ENCODE data around the gene PCBP3.
"Not testable (repeated sequence)": the region's sequence is repeated elsewhere in the genome, so short reads cannot be mapped to it uniquely, and the experiment has no call there.

Gene PCBP3

DNA sequence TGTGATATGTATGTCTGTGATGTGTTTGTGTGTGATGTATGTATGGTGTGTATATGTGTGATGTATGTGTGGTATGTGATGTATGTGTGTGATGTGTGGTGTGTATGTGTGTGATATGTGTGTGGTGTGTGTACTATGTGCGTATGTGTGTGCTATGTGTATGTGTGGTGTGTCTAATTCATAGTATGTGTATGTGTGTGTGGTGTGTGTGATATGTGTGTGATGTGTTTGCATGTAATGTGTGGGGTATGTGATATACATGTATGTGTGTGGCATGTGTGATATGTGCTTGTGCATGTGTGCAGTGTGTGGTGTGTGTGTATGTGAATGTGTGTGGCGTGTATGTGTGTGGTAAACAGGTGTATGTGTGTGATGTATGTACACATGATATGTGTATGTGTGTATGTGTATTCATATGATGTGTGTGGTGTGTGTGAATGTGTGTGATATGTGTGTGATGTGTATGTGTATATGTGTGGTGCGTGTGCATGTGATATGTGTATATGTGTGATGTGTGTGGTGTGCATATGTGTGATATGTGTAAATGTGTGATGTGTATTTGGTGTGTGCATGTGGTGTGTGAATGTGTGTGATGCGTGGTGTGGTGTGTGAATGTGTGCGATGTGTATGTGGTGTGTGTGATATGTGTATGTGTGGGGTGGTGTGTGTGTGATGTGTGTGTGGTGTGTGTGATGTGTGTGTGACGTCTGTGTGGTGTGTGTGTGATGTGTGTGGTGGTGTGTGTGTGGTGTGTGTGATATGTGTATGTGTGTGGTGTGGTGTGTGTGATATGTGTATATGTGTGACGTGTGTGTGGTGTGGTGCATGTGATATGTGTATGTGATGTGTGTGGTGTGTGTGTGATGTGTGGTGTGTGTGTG is 8.0 kb upstream of the PCBP3 start:
- no peak for DNase-seq (ENCODE audit: low read depth in 2 of 2)

DNA sequence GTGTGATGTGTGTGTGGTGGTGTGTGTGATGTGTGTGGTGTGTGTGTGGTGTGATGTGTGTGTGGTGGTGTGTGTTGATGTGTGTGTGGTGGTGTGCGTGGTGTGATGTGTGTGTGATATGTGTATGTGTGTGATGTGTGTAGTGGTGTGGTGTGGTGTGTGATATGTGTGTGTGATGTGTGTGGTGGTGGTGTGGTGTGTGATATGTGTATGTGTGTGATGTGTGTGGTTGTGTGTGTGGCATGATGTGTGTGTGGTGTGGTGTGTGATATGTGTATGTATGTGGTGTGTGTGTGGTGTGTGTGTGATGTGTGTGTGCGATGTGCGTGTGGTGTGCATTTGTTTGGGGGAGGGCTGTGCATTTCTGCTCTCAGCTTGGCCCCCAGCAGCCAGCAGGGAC is 7.1 kb upstream of the PCBP3 start:
- no peak for DNase-seq (ENCODE audit: low read depth in 2 of 2)

DNA sequence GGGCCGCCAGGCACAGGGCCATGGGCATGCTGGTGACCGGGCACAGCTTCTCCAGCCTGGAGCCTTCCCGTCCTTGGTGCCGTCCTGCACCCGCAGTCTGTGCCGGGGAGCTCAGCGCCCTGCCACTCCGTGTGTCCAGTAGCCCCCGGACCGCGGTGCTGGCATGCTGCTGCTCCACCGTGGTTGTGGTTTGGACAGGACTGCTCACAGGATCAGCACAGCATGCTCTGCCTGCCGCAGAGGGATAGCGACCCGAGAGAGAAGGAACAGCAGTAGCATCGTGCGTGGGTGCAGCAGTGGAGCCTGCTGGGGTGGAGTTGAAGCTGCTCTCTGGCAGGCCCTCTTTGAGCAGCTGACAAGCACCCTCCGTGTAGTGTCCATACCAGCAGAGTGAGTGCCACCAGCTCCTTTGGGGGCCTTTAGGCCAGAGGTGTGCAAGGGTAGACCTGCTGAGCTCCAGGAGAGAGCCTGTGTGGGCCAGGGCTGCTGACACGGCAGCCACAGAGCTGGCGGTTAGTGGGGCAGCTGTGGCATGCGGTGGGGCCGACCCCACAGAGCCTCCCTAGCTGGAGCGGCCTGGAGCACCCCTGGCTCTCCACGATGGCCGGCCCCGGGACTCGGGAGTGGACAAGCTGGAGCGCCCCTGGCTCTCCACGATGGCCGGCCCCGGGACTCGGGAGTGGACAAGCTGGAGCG is 6.4 kb upstream of the PCBP3 start:
- DNase-seq (ENCODE audit: low read depth in 2 of 2), result no peak

DNA sequence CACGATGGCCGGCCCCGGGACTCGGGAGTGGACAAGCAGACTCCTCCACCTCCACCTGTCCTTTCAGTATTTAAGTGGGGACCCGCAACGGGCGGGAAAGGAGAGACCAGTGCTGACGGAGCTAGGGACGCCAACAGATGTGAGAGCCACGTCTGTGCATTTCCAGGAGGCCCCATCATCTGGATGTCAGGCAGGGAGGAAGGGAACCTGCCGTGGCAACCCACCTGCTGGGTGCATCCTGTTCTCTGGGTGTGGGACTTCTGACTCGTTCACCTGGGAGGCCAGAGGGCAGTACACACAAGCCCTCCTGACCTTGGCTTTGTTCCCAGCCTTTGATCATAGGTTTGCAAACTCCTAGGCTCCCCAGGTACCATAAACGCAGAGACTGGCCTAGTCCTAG is 5.6 kb upstream of the PCBP3 start:
- DNase-seq (ENCODE audit: low read depth in 2 of 2), result no peak

DNA sequence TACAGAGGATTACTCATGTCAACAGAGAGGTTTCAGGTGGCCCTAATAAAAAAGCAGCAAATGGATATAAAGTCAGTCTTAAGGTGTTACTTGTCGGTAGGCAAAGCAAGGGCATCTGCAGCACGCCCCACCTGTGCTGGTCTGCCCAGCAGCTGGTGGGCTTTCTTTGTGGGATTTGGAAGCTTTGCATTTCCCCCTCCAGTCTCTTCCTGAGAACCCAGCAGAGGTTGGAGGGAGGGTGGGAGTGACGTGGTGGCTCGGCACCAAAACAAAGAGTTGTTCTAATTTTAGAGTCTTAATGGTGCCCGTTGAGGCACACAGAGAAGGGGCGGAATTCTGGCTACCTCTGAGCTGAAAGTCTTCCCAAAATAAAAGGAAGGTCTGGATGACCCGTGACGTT is 4.8 kb upstream of the PCBP3 start:
- DNase-seq (ENCODE audit: low read depth in 2 of 2), result no peak

DNA sequence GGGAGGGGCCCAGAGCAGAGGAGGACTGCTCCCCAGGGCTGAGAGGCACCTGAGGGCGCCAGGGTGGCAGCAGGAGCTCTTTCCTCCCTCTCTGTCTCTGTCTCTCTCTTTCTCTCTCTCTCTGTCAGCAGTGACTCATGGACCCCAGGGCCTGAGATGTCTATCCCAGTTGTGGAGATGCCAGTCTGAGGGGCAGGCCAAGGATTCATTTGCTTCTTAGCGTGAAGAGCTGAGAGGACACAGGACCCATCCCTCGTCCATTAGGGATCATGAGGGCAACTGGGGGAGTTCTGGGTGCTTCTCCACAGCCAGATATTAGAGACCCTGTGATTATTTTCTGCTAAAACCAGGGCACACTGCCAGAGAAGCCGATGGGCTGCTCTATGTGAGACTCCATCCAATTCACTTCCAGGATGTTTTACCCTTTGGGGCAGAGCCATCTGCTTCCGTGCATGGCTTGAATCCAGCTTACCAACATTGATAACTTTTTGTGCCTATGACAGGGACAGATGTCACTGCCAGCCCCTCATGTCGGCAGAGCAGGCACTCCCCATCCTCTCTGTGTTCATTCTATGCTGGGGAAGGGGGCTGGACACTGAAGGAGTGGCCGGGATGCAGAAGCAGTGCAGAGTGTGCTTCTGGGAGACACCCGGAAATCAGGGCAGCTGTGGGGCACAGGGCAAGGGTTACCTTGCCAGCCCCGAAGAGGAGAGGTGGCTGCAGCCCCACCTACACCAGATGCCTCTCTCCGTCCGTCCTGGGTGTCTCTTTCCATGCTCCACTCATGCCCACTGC is 4.1 kb upstream of the PCBP3 start:
- no peak for DNase-seq (ENCODE audit: low read depth in 2 of 2)

DNA sequence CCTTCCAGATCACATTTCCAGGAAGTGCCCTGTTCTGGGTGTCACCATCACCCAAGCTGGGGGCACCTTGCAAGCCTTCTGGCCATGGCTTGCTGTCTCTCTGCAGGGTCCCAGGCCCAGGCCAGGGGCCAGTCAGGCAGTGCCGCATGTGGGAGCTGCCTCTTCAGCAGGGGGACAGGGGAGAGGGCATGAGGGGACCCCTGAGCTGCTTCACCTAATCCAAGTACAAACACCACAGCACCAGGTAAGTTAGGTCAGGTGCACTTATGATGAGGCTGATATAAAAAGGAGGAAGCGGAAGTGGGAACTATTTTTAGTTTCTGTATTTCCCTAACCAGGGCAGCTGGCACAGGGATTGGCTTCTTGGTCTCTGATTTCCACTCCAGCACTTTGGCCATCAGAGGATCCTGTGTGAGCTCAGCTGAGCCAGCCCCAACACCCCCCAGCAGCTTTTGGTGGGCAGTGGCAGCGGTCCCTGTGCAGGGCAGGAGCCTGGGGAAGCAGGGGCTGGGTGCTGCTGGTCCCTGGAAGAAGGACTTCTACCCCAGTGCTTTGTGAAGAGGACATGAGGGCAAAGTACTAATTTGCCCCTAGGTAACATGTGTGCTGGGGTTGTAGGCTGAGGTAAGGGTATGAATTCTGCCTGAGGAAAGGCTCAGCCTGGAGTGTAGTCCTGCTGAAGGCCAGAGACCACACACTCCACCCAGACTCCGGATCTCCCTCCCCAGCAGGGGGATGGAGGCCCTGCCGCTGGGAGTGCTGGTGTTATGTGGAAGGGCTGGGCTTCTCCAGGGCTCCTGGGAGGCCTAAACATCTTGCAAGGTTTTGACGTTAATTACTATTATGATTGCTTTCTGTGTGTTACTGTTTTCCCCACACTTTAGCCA is 3.3 kb upstream of the PCBP3 start:
- no peak for DNase-seq (ENCODE audit: low read depth in 2 of 2)

DNA sequence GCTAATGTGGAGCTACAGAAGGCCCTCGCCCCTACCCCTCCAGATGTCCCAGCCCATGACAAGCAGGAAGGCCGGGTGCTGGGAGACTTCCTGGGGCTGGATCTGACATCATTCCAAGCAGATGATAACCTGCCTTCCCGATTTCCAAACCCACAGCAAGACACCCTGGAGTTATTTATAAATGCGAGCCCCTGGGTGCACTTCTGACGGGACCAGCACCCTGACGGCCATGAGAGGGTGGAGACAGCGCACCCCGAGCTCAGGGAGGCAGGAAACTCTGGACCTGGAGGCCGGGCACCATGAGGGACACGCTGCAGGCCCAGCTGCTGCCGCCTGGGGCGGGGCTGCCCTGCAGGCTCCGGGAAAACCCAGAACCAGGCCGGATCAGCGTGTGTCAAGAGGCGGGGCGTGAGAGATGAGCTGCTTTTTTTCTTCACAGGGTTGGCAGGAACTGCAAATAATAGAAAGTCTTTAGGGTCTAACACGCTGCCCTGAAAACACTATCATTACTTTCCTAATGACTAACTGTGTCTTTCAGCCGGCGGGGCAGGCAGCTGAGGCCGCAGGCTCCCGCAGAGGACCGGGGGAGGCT is 2.5 kb upstream of the PCBP3 start:
- no peak for DNase-seq (ENCODE audit: low read depth in 2 of 2)

DNA sequence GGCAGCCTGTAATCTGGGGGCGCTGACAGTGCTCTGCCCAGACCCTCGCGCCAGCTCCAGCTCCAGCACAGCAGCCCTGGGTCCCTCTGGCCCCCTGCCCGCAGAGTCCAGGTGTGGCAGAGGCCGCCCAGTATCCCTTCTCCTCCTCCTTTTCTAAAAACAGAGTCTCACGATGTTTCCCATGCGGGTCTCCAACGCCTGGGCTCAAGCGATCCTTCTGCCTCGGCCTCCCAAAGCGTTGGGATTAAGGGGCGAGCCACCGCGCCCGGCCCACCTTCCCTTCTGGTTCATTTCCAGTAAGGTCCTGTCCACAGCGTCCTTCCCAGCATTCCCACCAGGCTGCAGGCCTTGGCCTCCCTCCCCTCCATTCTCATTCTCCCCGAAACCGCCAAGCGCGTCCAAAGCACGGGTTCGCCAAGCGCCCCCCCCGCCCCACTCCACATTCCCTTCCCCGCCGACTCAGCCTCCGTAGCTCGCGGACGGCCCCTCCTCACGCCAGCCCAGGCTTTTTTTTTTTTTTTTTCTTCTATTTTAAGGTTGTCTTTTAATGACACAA is 2.0 kb upstream of the PCBP3 start:
- no peak for DNase-seq (ENCODE audit: low read depth in 2 of 2)

DNA sequence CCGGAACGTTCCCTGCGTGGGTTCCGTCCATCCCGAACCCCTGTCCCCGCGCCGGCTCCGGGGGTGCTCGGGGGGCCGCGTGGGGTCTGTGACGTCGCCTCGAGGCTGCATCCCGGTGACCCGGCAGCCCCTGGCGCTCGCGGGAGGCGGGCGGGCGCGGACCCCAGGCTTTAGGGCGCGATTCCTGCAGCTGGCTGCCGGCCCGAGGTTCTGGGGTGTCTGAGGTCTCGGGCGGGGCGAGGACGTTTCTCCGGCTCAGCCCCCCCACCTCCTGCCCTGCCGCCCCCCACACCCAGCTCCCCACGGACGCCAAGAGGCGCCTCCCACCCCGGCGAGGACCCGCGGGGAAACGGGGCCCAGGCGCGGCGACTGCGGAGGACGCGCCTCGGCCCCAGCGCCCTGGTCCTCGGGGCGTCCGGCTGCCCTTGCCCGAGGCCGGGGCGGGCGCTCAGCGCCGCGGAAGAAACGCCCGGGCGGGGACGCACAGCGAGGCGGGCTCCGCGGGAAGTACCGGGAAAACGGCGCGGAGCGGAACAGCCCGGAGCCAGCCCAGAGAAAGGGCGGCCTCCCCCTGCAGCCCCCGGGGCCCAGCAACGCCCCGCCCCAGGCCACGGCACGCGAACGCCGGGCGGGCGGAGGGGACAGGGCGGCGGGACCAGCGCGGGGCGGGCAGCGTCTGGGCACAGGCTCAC is 1.3 kb upstream of the PCBP3 start:
- DNase-seq (ENCODE audit: low read depth in 2 of 2), result no peak

DNA sequence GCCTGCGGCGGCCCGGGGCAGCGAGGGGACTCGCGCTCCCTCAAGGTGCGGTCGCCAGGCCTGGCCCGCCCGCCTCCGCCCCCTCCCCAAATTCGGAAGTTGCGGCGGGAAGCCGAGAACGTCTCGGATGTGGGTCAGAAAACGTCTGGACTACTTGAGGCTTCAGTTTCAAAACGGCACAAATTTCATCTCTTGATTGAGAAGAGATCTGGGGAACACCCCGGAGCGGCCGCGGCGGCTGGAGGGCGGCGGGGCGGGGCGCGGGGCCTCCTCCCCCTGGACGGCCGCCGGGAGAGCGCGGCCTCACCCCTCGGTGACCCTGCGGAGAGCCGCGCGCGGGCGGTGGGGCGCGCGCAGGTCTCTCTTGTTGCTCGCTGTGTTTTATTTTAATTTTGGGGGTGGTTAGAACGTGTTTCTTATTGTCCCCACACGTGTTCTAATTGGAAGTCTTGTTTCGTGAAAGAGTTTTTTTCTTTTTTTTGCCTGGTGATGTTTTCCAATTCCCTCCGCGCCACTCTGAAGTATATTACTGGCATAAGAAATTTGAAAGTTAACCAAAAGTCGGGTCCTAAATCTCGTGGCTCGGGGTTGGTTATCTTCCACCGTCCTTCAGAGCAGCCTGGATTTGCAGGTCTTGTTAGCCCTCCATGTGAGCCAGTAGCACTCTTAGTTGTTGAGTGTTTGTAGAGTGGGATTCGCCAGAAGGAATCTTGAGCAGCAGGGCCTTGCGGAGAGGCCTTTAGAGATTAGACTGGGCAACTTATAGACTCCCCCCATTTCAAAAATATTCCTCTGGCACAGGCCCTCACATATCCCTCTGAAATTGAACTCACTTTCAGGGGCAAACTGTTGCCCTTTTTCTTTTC is 749 bp downstream of the PCBP3 start:
- DNase-seq (ENCODE audit: low read depth in 2 of 2), result no peak

DNA sequence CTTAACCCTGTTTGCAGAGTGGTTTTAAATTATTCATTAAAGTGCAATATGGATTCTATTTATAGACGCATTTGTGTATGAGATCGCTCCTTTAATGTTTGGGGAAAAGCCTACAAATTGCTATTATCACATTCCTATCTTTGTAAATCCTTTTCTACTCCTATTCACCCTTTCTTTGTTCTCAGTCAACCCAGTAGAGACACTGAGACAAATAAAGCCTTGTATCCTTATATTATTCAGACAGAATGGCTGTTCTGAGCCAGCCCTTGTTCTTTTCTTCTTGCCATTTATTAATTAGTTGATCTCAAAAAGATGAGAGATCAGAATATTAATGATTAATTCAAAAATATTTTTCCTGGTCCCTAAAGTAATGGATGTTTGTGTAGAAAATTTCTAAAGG is 8.4 kb downstream of the PCBP3 start:
- DNase-seq (ENCODE audit: low read depth in 2 of 2), result no peak

DNA sequence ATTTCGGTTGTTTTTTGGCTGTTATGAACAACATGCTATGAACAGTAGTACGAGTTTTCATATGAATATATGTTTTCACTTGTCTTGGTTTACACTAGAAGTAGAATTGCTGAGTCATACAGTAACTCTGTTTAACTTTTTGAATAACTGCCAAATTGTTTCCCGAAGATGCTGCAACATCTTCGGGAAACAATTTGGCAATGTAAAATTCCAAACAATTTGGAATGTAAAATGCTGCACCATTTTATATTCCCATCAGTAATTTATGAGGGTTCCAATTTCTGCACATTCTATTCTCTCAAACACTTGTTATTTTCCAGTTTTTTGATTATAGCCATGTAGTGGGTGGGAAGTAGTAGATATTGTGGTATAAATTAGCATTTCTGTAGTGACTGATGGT is 11.6 kb downstream of the PCBP3 start:
- no peak for DNase-seq (ENCODE audit: low read depth in 2 of 2)

DNA sequence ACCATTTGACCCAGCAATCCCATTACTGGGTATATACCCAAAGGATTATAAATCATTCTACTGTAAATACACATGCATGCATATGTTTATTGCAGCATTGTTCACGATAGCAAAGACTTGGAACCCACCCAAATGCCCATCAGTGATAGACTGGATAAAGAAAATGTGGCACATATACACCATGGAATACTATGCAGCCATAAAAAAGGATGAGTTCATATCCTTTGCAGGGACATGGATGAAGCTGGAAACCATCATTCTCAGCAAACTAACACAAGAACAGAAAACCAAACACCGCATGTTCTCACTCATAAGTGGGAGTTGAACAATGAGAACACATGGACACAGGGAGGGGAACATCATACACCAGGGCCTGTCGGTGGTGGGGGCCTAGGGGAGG is 12.6 kb downstream of the PCBP3 start:
- DNase-seq (ENCODE audit: low read depth in 2 of 2), result not testable (repeated sequence)

DNA sequence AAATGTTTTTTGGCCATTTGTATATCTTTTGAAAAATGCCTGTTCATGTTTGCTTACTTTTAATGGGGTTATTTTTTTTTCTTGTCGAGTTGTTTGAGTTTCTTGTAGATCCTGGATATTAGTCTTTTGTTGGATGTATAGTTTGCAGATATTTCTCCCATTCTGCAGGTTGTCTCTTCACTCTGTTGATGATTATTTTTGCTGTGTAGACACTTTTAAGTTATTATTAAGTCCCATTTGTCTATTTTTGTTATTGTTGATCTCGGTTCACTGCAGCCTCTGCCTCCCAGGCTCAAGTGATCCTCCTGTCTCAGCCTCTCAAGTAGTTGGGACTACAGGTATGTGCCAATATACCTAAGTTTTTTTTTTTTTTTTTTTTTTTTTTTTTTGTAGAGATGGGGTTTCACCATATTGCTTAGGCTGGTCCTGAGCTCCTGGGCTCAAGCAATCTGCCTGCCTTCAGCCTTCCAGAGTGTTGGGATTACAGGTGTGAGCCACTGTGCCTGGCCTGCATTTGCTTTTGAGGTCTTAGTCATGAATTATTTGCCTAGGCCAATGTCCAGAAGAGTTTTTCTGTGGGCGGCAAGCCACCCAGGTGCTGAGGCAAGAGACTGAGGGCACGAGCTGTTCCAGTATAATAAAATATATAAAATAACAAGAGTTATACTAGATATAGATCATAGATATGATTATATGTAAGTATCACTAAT is 18.5 kb downstream of the PCBP3 start:
- not testable (repeated sequence) for DNase-seq (ENCODE audit: low read depth in 2 of 2)

DNA sequence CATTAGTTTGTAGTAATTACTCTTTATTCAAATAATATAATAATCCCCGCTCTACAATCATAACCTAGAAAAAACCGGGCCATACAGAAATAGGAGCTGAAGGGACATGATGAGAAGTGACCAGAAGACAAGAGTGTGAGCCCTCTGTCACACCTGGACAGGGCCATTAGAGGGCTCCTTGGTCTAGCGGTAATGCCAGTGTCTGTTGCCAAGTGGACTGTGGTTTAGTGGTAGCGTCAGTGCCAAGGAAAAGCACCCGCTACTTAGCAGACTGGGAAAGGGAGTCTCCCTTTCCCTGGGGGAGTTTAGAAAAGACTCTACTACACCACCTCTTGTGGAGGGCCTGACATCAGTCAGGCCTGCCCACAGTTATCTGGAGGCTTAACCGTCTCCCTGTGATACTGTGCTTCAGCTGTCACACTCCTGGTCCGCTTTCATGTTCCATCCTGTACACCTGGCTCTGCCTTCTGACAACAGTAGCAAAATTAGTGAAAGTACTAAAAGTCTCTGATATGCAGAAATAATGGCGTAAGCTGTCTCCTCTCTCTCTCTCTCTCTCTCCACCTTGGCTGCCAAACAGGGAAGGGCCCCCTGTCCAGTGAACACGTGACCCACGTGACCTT is 19.2 kb downstream of the PCBP3 start:
- DNase-seq (ENCODE audit: low read depth in 2 of 2), result not testable (repeated sequence)

DNA sequence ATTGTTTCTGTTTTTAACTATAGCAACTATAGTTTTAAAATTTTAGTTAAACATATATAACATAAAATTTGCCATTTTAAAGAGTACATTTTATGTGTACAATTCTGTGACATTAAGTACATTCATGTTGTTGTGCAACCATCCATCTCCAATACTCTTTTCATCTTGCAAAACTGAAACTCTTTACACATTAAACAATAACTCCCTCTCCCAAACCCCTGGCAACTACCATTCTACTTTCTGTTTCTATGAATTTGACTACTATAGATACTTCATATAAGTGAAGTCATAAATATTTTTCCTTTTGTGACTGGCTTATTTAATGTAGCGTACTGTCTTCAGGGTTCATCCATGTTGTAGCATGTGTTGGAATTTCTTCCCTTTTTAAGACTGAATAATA is 25.9 kb downstream of the PCBP3 start:
- no peak for DNase-seq (ENCODE audit: low read depth in 2 of 2)

DNA sequence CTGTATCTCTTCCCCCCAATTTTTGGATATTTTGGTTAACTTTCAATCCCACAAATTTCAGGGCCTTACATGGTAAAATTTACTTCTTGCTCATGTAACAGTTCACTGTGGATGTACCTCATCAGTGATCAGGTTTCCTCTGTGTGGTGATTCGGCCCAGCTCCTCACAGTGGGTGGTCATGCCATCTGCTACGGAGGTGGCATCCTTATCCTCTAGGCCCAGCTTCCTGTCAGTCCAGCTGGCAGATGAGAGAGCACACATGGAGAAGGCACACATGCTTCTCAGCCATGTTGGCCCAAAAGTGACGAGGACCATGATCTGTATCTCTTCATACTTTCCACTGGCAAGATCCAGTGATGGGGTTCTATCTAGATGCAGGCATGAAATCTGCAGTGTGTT is 27.2 kb downstream of the PCBP3 start:
- no peak for DNase-seq (ENCODE audit: low read depth in 2 of 2)

Data from activated CD4-positive, alpha-beta T cell treated with anti-CD3 and anti-CD28 coated beads for 24 hours (primary cell).